GM19438 (cell line): ENCODE data around the gene CSF1R.

Experiments used
- ATAC-seq: cut with Tn5 transposase; IDR thresholded peaks from one replicate; pipeline ENCODE4 v1.9.1; 2021; ENCODE audit warnings: low read depth; ENCODE audit not compliant: unreplicated experiment

The CSF1R gene

DNA sequence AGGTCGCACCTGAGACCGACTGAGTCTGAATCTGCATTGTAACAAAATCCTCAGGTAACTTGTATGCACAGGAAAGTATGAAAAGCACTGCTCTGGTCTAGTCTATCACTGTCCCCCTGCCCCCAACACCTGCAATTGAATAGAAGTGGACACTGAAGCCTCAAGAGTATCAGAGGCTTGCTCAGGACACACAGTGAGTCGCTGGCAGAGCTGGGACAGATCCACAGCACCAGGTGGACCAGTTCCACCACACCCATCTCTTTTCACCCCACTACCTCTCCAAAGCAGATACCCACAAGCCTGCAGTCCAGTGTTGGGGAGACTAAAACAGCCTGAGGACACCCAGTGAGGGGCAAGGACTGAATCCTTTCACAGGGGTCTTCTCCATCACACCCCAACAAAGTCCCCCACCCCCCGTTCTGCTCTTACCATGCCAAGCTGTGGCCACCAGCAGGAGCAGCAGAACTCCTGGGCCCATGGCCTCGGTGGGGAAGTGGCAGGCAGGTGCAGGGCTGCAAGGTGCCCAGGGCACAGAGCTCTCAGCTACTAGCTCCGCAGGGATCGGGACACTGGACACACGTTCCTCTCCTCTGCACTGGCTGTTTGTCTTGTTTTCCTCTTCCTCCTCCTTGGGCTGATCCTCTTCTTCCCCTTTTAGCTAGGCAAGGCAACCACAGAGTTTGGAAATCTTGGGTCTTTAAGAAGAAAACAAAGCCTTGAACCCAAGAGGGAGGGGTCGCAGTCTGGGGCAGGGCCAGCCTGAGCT lies at the start of gene CSF1R:
CSF1R (minus strand) TSS at position 605 of the 766 bp plus-strand sequence; CDS start at position 478, 127 bp downstream.
- ATAC-seq = no peak

- ATAC-seq = no peak
These were observed 49.4 kb upstream of the CSF1R start for GRCh38 chr5:150135557-150136304.

- ATAC-seq = no peak
These were observed 47.8 kb upstream of the CSF1R start for GRCh38 chr5:150134198-150134588.

DNA sequence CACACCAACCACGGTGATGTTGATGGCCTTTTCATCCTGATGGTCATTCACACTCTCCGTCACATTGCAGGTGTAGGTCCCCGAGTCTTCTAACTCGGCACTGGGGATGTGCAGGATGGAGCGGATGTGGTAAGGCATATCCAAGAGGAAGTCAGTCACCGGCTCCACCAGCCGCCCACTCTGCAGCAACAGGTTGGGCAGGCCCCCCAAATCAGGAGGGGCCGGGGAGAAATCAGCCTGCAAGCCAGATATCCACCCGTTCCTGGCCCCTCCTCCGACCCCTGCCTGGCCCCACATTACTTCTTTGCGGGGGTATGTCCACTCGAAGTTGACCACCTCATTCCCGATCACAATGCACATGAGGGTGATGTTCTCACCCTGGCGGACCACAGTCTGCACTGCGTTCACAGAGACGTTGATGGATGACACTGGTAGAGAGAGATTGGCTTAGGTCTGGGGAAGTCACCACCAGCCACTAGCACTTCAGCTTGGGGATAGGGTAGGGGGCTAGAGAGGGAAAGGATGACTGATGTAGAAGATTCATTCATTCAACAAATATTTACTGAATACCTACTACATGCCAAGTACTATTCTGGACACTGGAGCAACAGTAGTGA lies 47.3 kb upstream of the CSF1R start:
- no peak for ATAC-seq

DNA sequence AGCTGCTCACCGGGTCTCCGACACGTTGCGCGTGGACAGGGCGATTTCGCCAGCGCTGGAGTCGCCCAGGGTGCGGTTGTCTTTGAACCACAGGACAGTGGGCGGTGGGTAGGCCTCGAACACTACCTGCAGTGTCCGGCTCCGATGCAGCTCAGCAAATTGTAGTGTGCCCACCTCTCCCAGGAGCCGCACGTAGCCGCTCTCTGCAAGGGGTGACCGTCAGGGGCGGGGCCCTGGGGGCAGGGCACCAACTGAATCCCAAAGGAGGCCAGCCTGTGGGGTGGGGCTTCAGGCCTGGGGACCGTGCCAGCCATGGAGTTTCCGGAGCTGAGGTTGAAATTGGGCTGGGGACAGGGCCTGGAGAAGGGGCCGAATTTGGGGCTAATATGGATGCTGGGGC lies 46.4 kb upstream of the CSF1R start:
- no peak for ATAC-seq

- no peak for ATAC-seq
These were observed 45.8 kb upstream of the CSF1R start for GRCh38 chr5:150131978-150132694.

- ATAC-seq = no peak
These were observed 45.1 kb upstream of the CSF1R start for GRCh38 chr5:150131461-150131860.

DNA sequence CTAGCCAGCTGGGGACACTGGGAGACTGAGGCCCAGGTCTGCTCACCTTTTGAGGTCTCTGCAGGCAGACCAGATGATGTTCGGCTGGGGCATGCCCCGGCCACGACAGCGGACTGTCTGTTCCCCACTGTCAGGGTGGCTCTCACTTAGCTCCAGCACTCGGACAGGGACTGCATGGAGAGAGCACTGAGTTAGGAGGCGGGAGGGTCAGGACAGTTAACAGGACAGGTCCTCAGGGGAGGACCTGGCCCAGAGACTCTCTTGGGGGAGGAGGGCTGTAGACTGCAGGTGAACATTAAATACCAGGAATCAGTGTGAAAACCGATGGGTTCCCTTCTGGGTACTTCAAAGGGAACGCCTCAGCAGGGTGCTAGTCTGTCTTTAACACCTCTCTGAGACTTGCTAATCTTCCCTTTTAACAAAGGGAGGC lies 44.2 kb upstream of the CSF1R start:
- ATAC-seq = no peak

- no peak for ATAC-seq
These were observed 43.6 kb upstream of the CSF1R start for GRCh38 chr5:150129813-150130492.

GRCh38 chr5:150129454-150129812 lies 43.1 kb upstream of the CSF1R start:
- ATAC-seq = no peak

- ATAC-seq = no peak
These were observed 40.5 kb upstream of the CSF1R start for GRCh38 chr5:150126921-150127265.

- ATAC-seq = no peak
These were observed 40.0 kb upstream of the CSF1R start for GRCh38 chr5:150126199-150126920.

- ATAC-seq = no peak
These were observed 39.0 kb upstream of the CSF1R start for GRCh38 chr5:150125334-150125733.

DNA sequence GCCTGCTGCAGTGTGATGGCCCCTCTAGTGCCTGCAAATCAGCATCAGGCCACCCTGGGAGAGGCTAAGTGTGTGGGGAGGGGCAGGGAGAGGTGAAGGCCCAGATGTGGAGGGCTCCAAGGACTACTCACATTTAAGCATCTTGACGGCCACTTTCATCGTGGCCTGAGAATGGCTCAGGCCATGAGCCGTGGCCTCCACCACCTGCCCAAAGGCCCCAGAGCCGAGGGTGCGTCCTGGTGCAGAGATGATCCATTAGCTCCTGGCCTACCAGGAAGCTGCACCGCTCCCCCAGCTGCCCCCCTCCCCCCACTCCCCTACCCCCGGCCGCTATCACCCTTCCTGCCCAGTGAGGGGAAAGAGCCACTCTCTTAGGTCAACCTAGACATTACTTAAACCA lies 38.2 kb upstream of the CSF1R start:
- ATAC-seq = no peak

GRCh38 chr5:150124111-150124557 lies 37.8 kb upstream of the CSF1R start:
- ATAC-seq = no peak

GRCh38 chr5:150123542-150123941 lies 37.2 kb upstream of the CSF1R start:
- ATAC-seq = no peak

DNA sequence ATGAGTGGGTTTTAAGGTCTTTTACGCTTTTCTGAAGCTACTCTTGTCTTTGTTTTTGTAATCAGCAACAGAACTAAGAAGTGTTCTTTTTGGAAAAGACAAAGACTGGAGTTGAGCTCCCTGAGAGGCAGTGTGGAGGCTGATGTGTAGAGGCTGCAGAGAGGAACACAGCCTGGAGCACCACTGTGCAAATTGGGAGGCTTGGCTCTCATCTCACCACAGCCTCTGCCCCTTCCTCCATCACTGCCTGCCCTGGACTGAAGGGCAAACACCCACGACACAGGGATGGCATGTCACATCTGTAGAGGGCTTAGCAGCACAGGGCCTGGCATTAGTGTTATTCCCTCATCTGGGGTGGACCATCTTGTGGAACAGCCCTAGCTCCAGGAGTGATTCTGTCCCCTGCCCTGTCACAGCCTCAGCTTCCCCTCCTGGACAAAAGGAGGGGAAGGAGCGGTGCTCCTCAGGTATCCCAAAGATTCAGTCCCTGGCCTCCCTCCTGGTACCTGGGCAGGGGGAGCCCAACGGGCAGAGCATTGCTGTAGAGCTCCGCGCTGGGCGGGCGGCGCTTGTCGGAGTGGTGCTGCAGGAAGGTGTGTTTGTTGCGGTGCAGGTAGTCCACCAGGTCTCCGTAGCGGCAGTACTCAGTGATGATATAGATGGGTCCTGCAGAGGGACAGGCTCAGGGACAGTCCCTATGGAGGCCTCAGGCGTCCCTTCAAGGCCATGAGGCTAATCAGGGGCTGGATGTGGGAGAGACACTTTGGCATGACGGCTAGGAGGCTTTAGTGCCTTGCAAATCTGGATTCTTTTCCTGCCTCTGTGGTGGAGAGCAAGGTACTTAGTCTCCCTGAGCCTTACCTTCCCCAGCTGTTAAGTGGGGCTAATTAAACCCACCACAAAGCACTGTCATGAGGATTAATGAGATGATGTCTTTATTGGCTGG lies 36.5 kb upstream of the CSF1R start:
- no peak for ATAC-seq

GRCh38 chr5:150122158-150122510 lies 35.8 kb upstream of the CSF1R start:
- ATAC-seq = peak; percentile 80
